ENCODE data around the gene ZNF579.

Gene ZNF579

DNA sequence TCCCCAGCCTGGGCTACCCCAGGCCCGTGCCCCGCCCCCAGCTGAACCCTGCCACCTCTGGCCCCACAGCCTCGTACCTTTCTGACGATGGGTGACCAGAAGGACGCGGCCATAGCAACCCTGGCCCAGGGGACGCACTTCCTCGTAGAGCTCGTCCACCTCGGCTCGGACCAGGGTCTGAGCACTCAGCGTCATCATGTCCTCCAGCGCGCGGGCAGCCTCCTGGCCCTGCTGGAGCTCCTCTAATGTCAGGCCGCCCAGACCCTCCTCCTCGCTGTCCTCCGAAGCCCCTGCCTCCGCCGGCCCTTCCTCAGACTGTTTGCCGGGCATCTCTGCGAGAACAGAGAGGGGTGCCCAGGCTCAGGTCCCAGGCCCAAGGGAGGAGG lies 44.7 kb downstream of the ZNF579 start:
- ATAC-seq = no peak
- TF ChIP-seq ZNF70 (CRISPR knock-in tag; IDR thresholded peaks at IDR 0.05) (no peak), BACH2 (CRISPR knock-in tag; IDR thresholded peaks at IDR 0.05; ENCODE audit: borderline replicate concordance) (no peak), ARNTL (CRISPR knock-in tag; IDR thresholded peaks at IDR 0.05; ENCODE audit: borderline replicate concordance, low read depth) (no peak), ISL1 (CRISPR knock-in tag; IDR thresholded peaks at IDR 0.05) (no peak), SNAI2 (CRISPR knock-in tag; IDR thresholded peaks at IDR 0.05) (no peak), OSR1 (CRISPR knock-in tag; IDR thresholded peaks at IDR 0.05) (no peak), CSRNP3 (CRISPR knock-in tag; IDR thresholded peaks at IDR 0.05) (no peak), PATZ1 (CRISPR knock-in tag; IDR thresholded peaks at IDR 0.05; ENCODE audit: borderline replicate concordance) (no peak), TOX (CRISPR knock-in tag; IDR thresholded peaks at IDR 0.05; ENCODE audit: borderline replicate concordance) (no peak), RARB (CRISPR knock-in tag; IDR thresholded peaks at IDR 0.05) (no peak), PPARA (CRISPR knock-in tag; IDR thresholded peaks at IDR 0.05; ENCODE audit: borderline replicate concordance) (no peak), CSDC2 (CRISPR knock-in tag; IDR thresholded peaks at IDR 0.05) (no peak), TCF4 (CRISPR knock-in tag; IDR thresholded peaks at IDR 0.05; ENCODE audit: borderline replicate concordance) (no peak), ZNF565 (CRISPR knock-in tag; conservative IDR thresholded peaks at IDR 0.05; ENCODE audit: low read depth) (no peak), ZFP3 (CRISPR knock-in tag; IDR thresholded peaks at IDR 0.05) (no peak), ZC3H10 (CRISPR knock-in tag; IDR thresholded peaks at IDR 0.05) (no peak)
- TF ChIP-seq, protein P1, sequence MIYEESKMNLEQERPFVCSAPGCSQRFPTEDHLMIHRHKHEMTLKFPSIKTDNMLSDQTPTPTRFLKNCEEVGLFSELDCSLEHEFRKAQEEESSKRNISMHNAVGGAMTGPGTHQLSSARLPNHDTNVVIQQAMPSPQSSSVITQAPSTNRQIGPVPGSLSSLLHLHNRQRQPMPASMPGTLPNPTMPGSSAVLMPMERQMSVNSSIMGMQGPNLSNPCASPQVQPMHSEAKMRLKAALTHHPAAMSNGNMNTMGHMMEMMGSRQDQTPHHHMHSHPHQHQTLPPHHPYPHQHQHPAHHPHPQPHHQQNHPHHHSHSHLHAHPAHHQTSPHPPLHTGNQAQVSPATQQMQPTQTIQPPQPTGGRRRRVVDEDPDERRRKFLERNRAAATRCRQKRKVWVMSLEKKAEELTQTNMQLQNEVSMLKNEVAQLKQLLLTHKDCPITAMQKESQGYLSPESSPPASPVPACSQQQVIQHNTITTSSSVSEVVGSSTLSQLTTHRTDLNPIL (CRISPR knock-in tag; IDR thresholded peaks at IDR 0.05; ENCODE audit: low read depth) = no peak
- TF ChIP-seq, protein P2, sequence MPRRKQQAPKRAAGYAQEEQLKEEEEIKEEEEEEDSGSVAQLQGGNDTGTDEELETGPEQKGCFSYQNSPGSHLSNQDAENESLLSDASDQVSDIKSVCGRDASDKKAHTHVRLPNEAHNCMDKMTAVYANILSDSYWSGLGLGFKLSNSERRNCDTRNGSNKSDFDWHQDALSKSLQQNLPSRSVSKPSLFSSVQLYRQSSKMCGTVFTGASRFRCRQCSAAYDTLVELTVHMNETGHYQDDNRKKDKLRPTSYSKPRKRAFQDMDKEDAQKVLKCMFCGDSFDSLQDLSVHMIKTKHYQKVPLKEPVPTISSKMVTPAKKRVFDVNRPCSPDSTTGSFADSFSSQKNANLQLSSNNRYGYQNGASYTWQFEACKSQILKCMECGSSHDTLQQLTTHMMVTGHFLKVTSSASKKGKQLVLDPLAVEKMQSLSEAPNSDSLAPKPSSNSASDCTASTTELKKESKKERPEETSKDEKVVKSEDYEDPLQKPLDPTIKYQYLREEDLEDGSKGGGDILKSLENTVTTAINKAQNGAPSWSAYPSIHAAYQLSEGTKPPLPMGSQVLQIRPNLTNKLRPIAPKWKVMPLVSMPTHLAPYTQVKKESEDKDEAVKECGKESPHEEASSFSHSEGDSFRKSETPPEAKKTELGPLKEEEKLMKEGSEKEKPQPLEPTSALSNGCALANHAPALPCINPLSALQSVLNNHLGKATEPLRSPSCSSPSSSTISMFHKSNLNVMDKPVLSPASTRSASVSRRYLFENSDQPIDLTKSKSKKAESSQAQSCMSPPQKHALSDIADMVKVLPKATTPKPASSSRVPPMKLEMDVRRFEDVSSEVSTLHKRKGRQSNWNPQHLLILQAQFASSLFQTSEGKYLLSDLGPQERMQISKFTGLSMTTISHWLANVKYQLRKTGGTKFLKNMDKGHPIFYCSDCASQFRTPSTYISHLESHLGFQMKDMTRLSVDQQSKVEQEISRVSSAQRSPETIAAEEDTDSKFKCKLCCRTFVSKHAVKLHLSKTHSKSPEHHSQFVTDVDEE (CRISPR knock-in tag; IDR thresholded peaks at IDR 0.05) = no peak

GRCh38 chr19:55535173-55535964 lies 45.3 kb downstream of the ZNF579 start:
- ATAC-seq = no peak

More at GRCh38 chr19:55535173-55535964, 45.3 kb downstream of the ZNF579 start:
- TF ChIP-seq, protein P2 (CRISPR knock-in tag; IDR thresholded peaks at IDR 0.05) = no peak
- TF ChIP-seq CSRNP3 (CRISPR knock-in tag; IDR thresholded peaks at IDR 0.05) (no peak), ZNF565 (CRISPR knock-in tag; conservative IDR thresholded peaks at IDR 0.05; ENCODE audit: low read depth) (no peak), ZFP3 (CRISPR knock-in tag; IDR thresholded peaks at IDR 0.05) (no peak), ZC3H10 (CRISPR knock-in tag; IDR thresholded peaks at IDR 0.05) (no peak), RARB (CRISPR knock-in tag; IDR thresholded peaks at IDR 0.05) (no peak), ZNF70 (CRISPR knock-in tag; IDR thresholded peaks at IDR 0.05) (no peak), ESRRG (CRISPR knock-in tag; IDR thresholded peaks at IDR 0.05) (no peak), ZFP30 (CRISPR knock-in tag; IDR thresholded peaks at IDR 0.05) (no peak), TCF4 (CRISPR knock-in tag; IDR thresholded peaks at IDR 0.05; ENCODE audit: borderline replicate concordance) (no peak), ZNF8 (CRISPR knock-in tag; IDR thresholded peaks at IDR 0.05) (no peak), CSDC2 (CRISPR knock-in tag; IDR thresholded peaks at IDR 0.05) (no peak), ARNTL (CRISPR knock-in tag; IDR thresholded peaks at IDR 0.05; ENCODE audit: borderline replicate concordance, low read depth) (no peak)
- TF ChIP-seq, protein P1 (CRISPR knock-in tag; IDR thresholded peaks at IDR 0.05; ENCODE audit: low read depth) = no peak
- TF ChIP-seq, protein P3, sequence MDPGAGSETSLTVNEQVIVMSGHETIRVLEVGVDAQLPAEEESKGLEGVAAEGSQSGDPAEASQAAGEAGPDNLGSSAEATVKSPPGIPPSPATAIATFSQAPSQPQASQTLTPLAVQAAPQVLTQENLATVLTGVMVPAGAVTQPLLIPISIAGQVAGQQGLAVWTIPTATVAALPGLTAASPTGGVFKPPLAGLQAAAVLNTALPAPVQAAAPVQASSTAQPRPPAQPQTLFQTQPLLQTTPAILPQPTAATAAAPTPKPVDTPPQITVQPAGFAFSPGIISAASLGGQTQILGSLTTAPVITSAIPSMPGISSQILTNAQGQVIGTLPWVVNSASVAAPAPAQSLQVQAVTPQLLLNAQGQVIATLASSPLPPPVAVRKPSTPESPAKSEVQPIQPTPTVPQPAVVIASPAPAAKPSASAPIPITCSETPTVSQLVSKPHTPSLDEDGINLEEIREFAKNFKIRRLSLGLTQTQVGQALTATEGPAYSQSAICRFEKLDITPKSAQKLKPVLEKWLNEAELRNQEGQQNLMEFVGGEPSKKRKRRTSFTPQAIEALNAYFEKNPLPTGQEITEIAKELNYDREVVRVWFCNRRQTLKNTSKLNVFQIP (CRISPR knock-in tag; IDR thresholded peaks at IDR 0.05; ENCODE audit: borderline replicate concordance, low read depth) = no peak

Measured in SK-N-SH treated with all-trans-retinoic acid at 6 μM for 48 hours (cell line).